ENCODE results near the gene IRF5. TPM values are rescaled to one million over a fixed set of nuclear protein-coding genes. Genes with fewer than 3 reads are reported as not detected.

The IRF5 gene
- total and polyA plus RNA-seq, 10 donors: 26.2 to 56.3 (median 42.2) TPM

- Histone ChIP-seq H3K36me3 (no peaks in the 10 kb centered on the region), H3K27ac (no peak overlapping the region), H3K4me1 (no peaks in the 10 kb centered on the region), H3K27me3 (replicated peaks in 1 of 7) (peaks cover 0 to 44% (median 0%) of the 10 kb centered on the region in 7 donors), H3K9me3 (no peaks in the 10 kb centered on the region), H3K4me3 (no peak overlapping the region)
- WGBS, 5 donors: 70 to 79% (median 73%) methylated on average over 9 of the region's 9 CpGs
- intact Hi-C loops (cut with DNase I; ENCODE audit: low total_unique reads): no loop called here
- TF ChIP-seq POLR2A (IDR thresholded peaks at IDR 0.05) (no peak), CTCF (IDR thresholded peaks at IDR 0.05 in 8 of 11, conservative IDR thresholded peaks at IDR 0.05 in 3 of 11) (no peak), POLR2AphosphoS5 (IDR thresholded peaks at IDR 0.05) (no peak)
- peak; percentile 41 for DNase-seq
Observed at GRCh38 chr7:128921866-128922440, 15.8 kb upstream of the IRF5 start.

- intact Hi-C loops (cut with DNase I; ENCODE audit: low total_unique reads): no loop called here
- 87 to 94% (median 91%) methylated on average over 16 of the region's 16 CpGs for WGBS, 5 donors
- Histone ChIP-seq H3K27me3 (replicated peaks in 1 of 7) (peaks cover 0 to 41% (median 0%) of the 10 kb centered on the region in 7 donors), H3K36me3 (no peaks in the 10 kb centered on the region), H3K4me3 (no peak overlapping the region), H3K4me1 (no peaks in the 10 kb centered on the region), H3K27ac (no peak overlapping the region), H3K9me3 (no peaks in the 10 kb centered on the region)
- peak; percentile 48 for DNase-seq
- TF ChIP-seq POLR2A (IDR thresholded peaks at IDR 0.05) (no peak), CTCF (IDR thresholded peaks at IDR 0.05 in 8 of 11, conservative IDR thresholded peaks at IDR 0.05 in 3 of 11) (no peak), POLR2AphosphoS5 (IDR thresholded peaks at IDR 0.05) (no peak)
Observed at GRCh38 chr7:128922496-128923410, 15.0 kb upstream of the IRF5 start.

GRCh38 chr7:128923411-128923800 is 14.3 kb upstream of the IRF5 start:
- H3K27ac ChIP-seq: no peak overlapping the region
- 78 to 90% (median 86%) methylated on average over 5 of the region's 5 CpGs for WGBS, 5 donors
- no peaks in the 10 kb centered on the region for H3K9me3 ChIP-seq
- intact Hi-C loops (cut with DNase I; ENCODE audit: low total_unique reads): no loop called here
- no peak overlapping the region for H3K4me3 ChIP-seq
- H3K27me3 ChIP-seq (replicated peaks in 1 of 7): peaks cover 0 to 41% (median 0%) of the 10 kb centered on the region in 7 donors
- TF ChIP-seq POLR2A (IDR thresholded peaks at IDR 0.05): no peak
- no peak for TF ChIP-seq CTCF (IDR thresholded peaks at IDR 0.05 in 8 of 11, conservative IDR thresholded peaks at IDR 0.05 in 3 of 11)
- no peak for TF ChIP-seq POLR2AphosphoS5 (IDR thresholded peaks at IDR 0.05)
- no peak for DNase-seq
- no peaks in the 10 kb centered on the region for H3K36me3 ChIP-seq
- H3K4me1 ChIP-seq: no peaks in the 10 kb centered on the region

Measured in spleen (tissue), 11 donors.